M059J (cell line): ENCODE data around the gene ZNF775. TPM values are rescaled to one million over a fixed set of nuclear protein-coding genes. Genes with fewer than 3 reads are reported as not detected.
"Not testable (repeated sequence)": the region's sequence is repeated elsewhere in the genome, so short reads cannot be mapped to it uniquely, and the experiment has no call there.

ENCODE experiments used
- DNase-seq: peaks from one replicate; pipeline ENCODE4 v3.0.0-alpha.2; 2012; ENCODE audit warnings: low read depth
- total RNA-seq: library from RNA; depleted of rRNA; stranded (reverse); fragments of >200 nt; shearing (Covaris generic); gene quantifications from 2 replicates; pipeline ENCODE4 v1.2.3, GENCODE V29; 2014

Gene ZNF775
- total RNA-seq, 1 experiment from 2014 or later: 5.3 TPM

DNA sequence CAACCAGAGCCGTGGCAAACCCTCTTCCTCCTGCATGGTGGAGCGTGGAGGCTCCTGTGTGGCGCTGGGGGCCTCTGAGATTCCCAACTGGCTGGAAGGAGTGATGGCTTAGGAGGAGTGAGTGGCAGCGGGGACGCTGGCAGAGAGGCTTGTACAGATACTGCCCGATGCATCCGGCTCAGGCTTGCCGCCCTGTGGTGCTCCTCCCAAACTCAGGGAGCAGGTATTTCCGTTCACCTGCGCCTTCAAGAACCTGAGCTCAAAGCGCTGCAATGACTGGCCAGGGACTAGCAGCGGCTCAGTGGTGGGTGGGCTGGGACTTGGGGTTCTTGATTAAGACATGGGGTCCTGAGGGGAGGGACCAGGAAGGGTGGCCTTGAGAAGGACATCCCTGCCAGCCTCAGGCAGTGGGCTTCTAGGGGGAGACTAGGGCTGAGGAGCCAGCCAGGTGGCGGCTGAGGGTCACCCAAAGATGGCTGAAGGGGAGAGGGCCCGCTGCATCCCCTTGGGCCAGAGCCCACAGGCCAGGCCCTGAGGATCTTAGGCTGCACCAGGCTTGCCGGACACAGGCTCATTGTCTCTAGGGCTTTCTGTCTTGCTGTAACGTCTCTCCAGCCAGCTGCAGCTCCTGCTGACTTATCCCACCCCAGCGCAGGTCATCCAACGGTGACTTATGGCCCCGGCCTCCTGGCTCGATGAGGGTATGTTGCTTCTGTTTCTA is 3.2 kb downstream of the ZNF775 start:
- DNase-seq: no peak

DNA sequence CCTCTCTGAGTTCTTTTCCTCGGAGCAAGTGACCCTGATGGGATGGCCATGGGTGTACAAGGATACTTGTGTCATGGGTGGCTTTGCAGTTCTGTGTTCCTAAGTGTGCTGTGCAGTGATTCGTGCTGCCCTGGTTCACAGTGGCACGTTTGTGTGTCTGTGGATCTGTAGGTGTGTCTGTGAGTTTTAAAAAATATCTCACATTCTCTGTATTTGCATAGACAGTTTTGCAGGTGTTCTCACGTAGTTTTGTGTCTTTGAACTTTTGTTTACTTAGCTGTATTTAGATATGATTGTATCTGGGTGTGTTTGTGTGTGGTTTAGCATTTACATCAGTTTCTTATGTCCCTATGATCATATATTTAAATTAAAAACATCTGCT is 3.7 kb downstream of the ZNF775 start:
- DNase-seq: no peak

DNA sequence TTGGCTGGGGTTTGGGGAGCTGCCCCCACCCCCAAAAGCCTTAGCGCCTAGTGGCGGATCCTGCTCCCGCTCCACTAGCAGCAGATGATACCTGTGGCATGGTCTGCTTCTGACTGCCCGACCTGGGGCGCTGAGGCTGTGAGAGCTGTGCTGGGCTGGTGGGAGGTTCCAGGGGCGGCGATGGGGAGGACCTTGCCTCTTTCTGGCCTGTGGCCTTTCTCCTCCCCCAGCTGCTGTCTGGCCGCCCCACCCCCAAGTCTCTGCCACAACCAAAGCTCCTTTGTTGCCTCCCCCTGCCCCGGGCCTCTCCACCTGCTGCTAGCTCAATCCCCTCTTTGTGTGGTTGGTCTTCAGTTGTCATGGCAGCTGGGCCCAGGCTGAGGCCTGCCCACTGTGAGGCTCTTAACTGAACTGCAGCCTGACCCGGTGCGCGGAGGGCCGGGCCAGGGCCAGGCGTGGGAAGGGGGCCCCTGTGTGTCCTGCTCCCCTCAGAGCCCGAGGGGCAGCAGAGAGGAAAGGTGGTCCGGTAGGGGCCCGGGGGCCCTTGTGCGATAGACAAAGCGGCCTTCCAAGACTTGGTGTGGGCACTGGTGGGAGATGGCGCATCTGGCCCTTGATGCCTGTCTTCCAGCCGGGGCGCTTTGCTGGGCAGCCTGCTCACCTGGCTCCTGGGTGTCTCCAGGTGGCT is 4.7 kb downstream of the ZNF775 start:
- DNase-seq: no peak

DNA sequence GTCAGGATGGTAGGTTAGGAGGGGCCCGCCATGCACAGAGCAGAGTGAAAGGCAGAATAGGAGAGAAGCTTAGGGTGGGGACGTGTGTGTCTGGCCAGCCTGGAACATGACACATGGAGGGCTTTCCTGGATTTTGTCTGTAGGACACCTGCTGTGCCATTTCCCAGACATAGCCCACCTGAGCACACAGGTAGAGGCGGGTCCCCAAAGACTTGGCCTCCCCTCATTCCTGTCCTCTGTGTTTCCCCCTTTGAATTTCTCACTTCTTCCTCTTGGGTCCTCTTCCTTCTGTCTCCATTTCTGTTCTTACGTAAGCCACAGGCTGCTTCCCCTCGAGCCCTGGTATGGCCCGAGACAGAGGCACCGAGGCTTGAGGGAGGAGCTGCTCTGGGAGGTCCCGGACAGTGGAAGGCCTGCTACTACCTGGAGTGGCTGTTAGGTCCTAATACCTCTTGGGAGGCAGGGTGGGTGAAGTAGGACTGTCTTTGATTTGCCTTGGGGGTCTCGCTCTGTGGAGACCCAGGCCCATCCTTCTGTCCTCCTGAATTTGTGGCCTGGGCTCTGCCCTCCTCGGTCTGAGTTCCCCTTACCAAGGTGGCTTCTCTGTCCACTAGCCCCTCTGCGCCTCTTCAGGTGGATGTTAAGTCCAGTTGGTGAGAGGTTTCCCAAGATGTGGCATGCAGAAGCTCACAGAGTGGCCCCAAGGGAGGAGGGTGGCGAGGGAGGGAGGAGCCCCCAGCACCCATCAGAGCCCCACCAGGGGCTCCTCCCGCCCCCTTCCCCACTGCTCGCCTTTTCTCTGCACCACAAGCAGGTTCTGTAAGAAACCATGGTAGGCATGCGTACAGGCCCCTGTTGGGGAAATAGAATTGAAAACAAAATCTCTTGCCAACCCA is 5.5 kb downstream of the ZNF775 start:
- DNase-seq: no peak

DNA sequence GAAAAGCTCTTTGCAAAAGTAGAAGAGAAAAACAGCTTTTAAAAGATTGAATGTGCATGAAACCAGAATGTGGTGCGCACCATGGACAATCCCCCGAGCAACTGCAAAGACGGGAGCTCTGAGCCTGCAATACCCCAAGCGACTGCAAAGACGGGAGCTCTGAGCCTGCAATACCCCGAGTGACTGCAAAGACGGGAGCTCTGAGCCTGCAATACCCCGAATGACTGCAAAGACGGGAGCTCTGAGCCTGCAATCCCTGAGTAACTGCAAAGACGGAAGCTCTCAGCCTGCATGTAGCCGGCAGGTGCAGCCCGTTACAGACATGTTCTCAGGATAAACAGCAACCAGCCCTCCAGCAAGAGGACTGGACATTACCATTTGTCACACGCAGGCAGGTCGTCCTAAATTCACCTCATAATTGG is 6.2 kb downstream of the ZNF775 start:
- no peak for DNase-seq

DNA sequence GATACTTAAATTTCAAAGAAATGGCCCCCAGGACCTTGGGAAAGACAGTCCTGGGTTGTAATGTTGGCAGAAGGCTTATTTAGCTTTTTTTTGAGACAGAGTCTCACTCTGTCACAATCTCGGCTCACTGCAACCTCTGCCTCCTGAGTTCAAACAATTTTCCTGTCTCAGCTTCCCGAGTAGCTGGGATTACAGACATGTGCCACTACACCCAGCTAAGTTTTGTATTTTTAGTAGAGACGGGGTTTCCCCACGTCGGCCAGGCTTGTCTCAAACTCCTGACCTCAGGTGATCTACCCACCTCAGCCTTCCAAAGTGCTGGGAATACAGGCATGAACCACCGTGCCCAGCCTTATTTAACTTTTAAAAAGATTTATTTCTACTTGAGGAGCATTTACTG is 6.8 kb downstream of the ZNF775 start:
- DNase-seq: not testable (repeated sequence)

DNA sequence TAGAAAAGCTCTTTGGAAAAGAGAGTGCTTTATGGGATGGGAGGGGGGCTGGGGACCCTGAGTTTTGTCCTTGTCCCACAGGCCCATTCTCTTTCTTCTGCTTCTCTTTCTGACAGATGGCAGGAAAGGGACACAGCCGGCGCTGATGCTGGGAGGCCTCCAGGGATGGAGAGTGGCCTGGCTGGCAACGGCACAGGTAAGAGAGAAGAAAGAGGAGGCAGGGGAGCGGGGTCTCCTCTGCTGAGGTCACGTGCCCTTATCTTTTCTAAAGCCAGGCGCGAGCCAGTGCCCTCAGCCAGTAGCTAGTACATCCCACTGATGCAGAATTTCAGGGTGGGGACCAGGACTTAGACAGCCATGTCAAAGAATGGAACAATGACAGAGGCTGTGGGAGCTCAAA is 9.2 kb downstream of the ZNF775 start:
- DNase-seq: no peak

DNA sequence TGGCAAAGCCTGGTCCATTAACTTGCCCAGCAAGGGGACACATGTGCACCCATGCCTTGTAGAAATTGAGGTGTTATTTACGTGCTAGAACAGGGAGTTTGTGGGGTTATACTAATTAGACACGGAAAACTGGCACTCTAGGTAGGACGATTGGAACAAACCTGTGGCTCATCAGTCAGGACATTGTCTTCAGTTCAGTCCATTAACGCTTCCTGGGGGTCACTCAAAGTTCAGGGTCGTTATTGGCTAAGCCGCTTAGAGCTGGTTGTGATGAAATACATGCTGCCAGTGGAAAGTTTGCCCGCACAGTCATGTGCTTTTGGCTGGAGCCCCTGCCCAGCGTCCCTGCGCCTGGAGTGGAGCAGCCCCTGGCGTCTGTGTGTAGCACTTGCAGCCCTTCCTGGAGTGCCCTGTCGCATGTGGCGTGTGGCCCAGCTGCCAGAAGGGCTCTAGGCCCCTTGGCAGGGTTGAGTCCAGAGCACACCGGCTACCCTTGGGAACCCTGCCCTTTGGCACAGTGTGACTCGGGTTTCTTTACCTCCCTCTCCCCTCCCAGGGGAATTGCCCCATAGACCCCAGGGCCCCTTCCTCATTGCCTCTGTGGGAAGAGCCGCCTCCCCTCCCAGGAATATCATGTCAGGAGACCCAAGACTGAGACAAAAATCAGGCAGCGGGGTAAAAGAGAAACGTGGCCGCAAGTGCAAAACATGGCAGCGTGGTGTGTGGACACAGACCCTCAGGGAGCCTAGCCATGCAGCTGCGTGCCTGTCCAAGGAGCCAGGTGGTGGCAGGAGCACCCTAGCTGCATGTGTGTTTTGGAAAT is 9.8 kb downstream of the ZNF775 start:
- DNase-seq: no peak

DNA sequence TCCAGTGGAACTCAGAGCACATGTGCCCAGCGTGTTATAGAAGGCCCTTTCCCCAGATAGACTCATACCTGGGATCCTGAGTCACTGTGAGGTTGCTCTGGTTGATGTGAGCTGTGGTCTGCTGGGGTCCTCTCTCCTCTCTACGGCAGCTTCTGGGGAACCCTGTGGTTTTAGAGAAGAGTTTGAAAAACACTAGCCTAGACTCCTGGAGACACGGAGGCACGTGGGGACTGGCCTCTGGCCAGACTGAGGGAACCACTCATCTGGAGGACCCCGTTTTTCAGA is 10.3 kb downstream of the ZNF775 start:
- no peak for DNase-seq

DNA sequence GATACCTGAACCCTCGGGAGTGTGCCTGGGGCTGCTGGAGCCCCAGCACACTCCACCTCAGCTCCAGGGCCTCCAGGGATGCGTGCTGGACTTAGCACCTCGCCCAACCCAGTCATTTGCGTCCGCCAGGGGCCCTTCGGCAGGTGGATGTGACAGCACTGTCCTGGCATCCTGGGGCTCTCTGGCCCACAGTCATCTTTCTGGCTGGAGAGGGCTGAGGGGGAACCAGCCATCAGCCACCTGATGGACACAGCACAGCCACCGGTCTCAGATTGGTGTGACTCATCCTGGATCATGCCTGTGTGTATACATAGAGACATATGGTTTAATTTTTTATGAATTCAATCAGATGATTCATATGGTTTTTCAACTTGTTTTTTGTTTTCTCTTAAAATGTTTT is 11.1 kb downstream of the ZNF775 start:
- no peak for DNase-seq

DNA sequence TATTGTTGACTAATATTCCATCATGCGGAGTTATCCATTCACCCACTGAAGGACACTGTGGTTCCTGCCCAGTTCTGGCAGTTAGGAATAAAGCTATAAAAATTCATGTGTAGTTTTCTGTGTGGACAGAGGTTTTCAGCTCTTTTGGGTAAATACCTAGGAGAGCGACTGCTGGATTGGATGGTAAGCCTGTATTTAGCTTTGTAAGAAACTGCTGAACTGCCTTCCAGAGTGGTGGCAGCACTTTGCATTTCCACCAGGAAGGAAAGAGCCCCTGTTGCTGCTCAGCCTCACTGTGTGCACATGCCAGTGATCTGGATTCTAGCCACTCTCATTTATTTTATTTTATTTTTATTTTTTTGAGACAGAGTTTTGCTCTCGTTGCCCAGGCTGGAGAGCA is 14.2 kb downstream of the ZNF775 start:
- DNase-seq: no peak

DNA sequence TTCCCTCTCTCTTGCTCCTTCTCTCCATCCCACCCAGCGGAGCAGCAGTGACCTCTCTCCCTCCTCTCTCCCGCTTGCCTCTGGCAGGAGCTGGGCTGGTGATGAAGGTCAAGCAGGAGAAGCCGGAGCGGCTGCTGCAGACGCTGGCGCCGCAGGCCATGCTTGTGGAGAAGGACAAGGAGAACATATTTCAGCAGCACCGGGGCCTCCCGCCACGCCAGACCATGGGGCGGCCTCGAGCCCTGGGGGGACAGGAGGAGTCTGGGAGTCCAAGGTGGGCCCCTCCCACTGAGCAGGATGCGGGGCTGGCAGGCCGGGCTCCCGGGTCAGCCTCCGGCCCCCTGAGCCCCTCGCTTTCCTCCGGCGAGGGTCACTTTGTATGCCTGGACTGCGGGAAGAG is 17.3 kb downstream of the ZNF775 start:
- DNase-seq: no peak

DNA sequence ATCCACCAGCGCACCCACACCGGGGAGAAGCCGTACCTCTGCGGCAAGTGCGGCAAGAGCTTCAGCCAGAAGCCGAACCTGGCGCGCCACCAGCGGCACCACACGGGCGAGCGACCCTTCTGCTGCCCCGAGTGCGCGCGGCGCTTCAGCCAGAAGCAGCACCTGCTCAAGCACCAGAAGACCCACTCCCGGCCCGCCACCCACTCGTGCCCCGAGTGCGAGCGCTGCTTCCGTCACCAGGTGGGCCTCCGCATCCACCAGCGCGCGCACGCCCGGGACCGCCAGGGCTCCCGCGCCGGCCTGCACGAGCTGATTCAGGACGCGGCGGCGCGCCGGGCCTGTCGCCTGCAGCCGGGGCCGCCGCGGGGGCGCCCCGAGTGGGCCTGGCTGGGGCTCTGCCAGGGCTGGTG is 17.7 kb downstream of the ZNF775 start:
- DNase-seq: no peak

DNA sequence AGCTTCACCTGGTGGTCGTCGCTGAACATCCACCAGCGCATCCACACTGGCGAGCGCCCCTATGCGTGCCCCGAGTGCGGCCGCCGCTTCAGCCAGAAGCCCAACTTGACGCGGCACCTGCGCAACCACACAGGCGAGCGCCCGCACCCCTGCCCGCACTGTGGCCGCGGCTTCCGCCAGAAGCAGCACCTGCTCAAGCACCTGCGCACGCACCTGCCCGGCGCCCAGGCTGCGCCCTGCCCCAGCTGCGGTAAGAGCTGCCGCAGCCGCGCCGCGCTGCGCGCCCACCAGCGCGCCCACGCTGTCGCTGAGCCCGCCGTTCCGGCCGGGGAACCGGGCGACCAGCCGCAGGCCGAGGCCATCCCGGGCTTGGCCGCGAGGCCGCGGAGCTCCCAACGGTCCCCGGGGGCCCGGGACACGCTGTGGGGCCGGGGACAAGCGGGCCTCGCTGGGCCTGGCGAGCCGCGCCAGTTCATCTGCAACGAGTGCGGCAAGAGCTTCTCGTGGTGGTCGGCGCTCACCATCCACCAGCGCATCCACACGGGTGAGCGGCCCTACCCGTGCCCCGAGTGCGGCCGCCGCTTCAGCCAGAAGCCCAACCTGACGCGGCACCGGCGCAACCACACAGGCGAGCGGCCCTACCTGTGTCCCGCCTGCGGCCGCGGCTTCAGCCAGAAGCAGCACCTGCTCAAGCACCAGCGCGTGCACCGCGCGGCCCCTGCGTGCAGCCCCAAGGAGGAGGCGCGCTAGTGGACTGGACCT is 18.4 kb downstream of the ZNF775 start:
- no peak for DNase-seq

DNA sequence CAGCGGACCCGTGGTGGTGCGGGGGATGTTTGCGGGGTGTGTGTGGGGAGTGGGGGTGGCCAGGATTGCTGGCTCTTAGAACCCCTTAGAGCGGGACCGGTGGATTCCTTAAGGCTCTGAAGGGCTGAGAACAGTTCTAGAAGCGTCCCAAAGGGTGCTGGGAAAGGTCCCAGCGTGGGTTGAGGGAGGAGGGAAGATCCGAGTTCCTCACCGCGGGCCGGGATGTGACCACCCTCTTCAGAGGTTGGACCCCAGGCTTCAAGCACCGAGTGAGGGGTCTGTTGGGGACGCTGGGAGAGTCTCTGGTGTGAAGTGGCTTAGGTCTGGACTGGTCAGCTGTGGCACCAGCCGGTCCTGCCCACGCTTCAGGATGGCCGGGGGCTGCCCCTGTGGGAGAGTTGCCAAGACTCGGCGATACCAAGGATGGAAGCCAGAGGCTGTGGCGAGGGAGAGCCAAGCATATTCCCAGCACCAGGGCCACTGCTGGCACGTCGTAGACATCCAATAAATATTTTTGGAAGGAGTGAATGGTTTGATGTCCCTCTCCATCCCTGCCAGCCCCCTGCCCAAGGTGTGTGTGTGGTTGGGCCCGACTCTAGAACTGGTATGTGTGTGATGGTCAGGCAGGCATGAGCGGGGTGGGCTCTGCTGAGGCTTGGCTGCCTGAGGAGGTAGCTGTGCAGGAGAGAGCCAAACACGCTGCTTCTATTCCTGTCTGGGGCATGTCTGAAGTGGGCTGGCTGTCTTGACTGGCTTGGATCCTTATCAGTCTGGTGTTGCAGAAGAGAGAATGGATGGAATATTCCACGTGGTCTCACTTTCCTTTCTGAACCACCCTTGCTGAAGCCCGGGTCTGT is 19.2 kb downstream of the ZNF775 start:
- no peak for DNase-seq

DNA sequence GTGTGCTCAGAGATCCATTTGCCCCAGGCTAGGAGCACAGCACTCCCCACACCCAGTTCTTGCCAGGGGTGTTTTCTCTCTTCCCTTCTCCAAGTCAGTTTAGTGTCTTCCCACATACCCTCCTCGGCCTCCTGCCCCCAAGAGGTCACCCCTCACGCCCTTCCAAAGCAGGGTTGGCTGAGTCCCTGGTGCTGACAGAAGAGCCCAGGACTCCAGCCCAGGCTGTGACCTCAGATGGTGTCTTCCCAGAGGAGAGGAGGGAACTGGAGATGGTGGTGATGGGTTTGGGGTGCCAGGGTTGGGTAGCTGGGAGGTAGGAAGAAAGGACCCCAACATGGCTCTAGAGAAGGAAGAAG is 19.8 kb downstream of the ZNF775 start:
- DNase-seq: no peak

DNA sequence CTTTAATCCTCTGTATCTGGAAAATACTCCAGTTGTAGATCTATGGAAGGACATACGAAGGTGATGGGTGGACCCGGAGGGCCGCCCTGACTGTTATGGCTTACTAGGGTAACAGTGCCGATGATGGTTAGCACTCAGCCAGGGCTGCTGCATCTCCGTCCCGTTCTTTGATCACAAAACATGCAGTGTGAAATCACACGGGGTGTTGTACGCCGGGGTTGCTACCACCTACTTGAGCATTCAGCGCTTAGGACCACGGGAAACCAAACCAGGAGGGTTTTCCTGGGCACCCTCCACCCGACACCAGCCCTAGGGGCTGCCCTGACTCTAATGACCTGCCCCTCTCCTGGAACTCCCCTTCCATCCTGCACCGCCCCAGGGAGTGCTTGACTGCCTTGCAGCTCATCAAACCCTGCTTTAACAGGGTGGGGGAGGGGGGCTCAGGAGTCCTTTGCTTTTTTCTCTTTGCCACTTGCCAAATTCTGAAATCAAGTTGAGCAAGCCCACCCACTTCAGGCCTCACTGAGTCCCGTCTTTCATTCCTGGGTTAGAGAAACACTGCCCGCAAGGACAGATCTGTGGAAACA is 20.4 kb downstream of the ZNF775 start:
- no peak for DNase-seq

DNA sequence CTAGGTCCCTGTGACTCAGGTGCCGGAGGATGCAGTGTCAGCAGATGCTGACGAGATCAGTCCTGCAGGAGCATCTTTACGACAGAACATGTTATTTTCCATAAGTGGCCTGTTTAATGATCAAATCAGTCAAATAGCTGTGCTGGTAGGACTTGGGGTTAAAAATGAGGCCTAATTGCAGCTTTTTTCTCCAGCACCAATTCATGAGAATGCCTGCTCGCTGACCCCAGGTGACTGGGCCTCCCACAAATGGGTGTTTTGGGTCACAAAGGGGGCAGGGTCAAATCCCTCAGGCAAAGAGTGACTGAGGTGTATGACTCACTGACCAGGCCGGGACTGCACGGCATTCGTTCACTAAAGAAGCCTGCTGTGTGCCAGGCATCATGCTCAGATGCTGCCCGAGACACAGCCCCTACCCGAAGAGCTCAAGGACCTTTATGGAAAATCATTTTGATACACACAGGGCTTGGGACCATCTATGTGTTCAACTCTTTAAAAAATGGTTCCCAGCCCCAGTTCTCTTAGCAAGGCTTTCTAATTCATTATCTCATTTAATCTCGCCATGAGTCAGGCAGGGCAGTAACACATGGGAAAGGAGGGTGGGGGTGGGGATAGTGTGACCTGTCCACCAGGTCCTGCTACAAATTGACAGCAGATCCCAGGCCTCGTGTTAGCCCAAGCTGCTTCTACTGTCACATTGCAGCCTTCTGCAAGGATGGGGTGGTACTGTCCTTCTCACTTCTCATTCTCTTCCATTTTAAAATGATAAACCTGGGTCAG is 21.1 kb downstream of the ZNF775 start:
- peak; percentile 97 for DNase-seq

DNA sequence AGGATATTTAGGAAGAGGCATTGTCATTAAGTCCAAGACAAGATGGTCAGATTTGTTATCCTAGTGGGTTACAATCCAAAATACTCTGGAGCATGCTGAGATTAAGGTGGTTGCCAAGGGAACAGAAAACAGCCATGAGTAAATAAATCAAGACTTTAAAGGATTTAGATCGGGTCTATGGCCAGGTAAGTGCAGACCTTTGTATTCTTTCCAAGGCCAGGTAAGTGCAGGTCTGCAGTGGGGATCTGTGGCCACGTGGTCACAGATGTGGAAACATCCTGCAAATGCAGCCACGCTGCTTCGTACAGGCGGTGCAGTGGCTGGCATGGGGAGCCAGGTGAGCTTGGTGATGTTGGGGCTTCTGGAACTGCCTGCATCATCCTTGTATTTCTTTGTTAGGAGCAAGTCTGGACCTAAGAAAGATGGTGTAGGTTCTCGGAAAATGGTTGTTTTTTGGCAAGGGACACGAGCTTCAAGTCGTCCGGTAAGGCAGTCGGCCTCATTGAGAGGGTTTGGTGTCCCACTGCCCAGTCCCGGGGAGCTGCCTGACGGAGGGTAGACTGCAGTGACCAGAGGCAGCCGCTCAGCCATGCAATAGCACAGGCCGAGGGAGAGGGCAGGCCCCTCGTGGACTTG is 21.8 kb downstream of the ZNF775 start:
- peak; percentile 56 for DNase-seq
